ENCODE measurements around the gene AKAP11.
"Not testable (repeated sequence)": the region's sequence is repeated elsewhere in the genome, so short reads cannot be mapped to it uniquely, and the experiment has no call there.

AKAP11 gene, protein sequence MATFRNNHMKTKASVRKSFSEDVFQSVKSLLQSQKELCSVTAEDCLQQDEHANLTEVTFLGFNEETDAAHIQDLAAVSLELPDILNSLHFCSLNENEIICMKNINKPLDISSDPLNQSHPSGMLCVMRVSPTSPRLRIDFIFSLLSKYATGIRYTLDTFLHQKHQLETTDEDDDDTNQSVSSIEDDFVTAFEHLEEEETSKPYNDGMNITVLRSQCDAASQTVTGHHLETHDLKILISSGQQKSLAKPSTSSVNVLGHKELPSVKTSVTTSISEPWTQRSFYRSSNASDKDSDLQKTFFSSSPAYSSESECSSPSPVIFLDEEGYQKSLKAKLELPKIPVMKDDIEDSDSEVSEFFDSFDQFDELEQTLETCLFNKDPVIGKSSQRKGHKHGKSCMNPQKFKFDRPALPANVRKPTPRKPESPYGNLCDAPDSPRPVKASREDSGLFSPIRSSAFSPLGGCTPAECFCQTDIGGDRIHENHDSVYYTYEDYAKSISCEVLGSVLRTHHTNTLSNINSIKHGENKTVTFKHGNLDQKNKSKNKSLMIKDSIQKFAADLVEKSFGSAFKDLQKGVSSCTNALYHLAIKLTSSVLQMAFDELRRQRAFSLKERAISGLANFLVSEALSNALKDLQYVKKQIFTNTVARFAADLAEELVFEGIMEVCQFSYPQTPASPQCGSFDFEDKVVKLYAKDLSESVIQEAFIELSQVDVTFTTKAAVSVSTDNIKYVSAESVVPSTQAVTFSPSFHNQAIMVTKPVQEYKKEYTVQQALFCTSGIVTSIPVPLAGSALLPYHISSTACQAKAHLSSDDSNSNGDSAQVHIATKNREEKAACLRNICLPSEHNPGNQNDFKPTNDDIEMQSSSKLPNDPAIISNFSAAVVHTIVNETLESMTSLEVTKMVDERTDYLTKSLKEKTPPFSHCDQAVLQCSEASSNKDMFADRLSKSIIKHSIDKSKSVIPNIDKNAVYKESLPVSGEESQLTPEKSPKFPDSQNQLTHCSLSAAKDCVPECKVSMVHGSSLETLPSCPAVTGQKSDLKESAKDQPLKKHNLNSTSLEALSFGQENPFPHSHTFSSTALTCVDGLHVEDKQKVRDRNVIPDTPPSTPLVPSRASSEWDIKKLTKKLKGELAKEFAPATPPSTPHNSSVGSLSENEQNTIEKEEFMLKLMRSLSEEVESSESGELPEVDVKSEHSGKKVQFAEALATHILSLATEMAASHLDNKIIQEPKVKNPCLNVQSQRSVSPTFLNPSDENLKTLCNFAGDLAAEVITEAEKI (N-terminal part only)

GRCh38 chr13:42272115-42272803 is at the start of gene AKAP11:
AKAP11 (plus strand) TSS chr13:42272152; CDS start chr13:42286349, 14,197 bp downstream.
- FAIRE-seq, result no peak

- no peak for FAIRE-seq
These were observed 48.3 kb upstream of the AKAP11 start for GRCh38 chr13:42223681-42224080.

DNA sequence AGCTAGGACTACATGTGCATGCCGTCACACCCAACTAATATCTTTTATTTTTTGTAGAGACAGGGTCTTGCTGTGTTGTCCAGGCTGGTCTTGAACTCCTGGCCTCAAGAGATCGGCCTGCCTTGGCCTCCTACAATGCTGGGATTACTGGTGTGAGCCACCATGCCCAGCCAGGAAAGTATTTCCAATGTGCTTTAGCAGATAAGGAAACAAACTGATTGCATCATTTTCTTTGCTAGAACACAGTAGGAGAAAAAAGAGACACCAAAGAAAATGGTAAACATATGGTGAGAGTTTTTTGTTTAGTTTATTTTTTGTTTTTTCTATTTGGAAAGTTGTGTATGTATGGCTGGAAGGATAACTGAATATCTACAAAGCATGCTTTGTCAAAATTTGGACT is 46.9 kb upstream of the AKAP11 start:
- no peak for FAIRE-seq

DNA sequence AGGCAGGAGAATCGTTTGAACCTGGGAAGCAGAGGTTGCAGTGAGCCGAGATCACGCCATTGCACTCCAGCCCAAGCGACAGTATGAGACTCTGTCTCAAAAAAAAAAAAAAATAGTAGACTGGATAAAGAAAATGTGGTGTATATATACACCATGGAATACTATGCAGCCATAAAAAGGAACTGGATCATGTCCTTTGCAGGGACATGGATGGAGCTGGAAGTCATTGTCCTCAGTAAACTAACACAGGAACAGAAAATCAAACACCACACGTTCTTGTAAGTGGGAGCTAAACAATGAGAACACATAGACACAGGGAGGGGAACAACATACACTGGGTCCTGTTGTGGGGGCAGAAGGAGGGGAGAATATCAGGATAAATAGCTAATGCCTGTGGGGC is 45.2 kb upstream of the AKAP11 start:
- FAIRE-seq, result not testable (repeated sequence)

DNA sequence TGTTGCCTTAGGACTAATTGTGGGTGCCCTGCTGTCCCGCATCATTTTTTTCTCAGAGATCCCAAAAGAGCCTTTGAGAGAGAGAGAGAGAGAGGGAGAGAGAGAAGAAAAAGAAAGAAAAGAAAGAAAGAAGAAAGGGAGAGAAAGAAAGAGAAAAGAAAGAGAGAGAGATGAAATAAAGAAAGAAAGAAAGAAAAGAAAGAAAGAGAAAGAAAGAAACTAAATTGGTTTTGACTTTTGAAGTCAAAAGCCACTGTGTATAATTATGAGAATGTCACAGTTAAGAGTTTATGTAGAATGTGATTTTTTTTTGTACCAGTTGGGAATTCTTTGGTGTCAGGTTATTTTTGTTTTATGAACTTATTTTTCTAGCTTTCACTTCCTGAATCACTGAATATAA is 43.4 kb upstream of the AKAP11 start:
- FAIRE-seq, result peak; percentile 40

DNA sequence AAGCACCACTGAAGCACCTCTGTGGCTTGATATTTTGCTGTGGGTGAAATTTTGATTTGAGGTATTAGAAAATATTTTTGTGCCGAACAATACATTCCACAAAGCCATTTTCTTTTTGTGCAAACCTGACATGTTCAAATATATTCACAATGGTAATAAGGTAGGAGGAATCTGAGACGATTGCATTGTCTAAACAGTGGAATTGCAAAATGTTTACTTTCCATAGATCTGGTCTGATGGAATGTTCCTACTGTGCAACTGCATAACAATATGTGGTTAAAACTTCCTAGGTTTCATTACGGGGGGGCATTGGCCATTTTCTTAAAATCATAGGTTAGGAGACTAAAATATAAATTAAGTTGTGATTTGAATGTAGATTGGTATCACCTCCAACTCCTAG is 42.7 kb upstream of the AKAP11 start:
- FAIRE-seq, result no peak

GRCh38 chr13:42232671-42233070 is 39.3 kb upstream of the AKAP11 start:
- FAIRE-seq, result no peak

DNA sequence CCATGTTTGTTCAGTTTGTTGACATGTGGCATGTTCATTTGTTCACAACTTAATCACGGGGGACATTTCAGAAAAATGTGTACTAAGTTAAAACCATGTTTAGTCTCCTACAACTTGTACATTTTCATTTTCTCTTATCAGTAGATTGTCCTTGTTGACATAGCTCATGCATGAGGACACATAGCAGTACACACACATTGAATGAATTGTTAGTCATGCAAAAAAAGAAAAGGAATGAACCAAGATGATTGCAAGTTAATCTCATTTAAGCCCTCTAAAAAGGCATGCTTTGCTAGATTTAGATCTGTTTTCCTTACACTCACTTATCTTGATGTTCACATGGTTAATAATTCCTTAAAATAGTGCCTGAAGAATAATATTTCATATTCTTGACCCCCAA is 38.2 kb upstream of the AKAP11 start:
- no peak for FAIRE-seq

- no peak for FAIRE-seq
These were observed 32.8 kb upstream of the AKAP11 start for GRCh38 chr13:42239161-42239560.

DNA sequence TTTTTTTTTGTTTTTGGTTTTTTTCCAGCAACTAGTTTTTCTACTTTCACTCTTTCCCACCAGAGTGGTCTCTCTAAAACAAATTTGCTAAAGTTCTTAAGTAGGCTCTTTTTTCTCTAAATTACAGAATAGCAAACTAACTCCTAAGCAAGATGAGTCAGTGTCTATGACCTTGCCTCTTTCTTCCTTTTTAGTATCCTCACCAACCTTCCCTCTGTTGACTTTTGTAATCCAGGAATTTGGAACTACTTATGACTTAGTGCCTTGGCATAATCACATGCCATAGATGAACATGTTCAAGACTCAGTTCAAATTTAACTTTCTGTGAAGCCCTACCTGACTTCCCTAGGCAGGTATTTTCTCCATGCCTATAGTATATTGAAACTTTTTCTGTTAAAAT is 32.3 kb upstream of the AKAP11 start:
- FAIRE-seq, result no peak

DNA sequence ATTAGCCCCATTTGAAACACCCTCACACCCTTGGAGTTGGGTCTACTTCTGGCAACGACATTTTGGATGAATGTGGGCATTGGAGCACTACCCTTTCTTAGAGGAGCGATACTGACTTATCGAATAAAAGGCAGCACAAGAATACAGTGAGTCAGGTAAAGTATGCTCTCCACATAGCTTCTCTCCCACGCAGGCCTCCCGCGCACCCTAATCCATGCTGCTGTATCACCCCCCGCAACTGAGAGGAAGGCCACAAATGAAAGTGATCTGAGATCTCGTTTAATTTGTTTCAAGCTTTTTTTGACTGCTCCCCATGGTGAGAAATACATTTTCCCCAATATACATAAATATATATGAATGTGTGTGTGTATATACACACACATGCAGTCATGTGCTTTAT is 25.4 kb upstream of the AKAP11 start:
- FAIRE-seq, result no peak

- FAIRE-seq, result no peak
These were observed 24.1 kb upstream of the AKAP11 start for GRCh38 chr13:42247883-42248282.

DNA sequence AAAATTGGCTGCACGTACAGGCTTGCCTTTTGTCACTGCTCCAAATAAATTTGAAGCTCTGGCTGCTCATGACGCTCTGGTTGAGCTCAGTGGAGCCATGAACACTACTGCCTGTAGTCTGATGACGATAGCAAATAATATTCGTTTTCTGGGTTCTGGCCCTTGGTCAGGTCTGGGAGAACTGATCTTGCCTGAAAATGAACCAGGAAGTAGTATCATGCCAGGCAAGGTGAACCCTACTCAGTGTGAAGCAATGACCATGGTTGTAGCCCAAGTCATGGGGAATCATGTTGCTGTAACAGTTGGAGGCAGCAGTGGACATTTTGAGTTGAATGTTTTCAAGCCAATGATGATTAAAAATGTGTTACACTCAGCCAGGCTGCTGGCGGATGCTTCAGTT is 16.1 kb upstream of the AKAP11 start:
- no peak for FAIRE-seq

GRCh38 chr13:42258747-42259146 is 13.2 kb upstream of the AKAP11 start:
- no peak for FAIRE-seq

- FAIRE-seq, result no peak
These were observed 12.4 kb upstream of the AKAP11 start for GRCh38 chr13:42259515-42259914.

- no peak for FAIRE-seq
These were observed 10.9 kb upstream of the AKAP11 start for GRCh38 chr13:42260903-42261654.

DNA sequence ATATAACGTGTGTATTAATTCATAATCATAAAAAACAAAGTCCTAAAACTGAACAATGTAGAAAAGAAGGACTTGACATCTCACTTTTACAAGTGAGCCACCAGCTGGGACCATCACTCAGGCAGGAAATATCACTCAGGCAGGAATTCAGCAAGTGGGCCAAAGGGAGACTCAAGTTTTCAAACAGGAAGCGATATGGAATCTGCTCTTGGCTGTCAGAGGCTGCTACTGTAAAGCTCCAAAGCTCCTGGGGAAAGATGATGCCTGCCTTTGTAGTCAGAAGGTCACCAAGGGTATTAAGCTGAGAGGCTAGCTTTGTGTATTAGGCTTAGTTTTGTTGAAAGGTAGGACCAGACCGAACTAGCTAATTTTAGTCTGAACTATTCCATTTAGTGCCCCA is 5.5 kb upstream of the AKAP11 start:
- FAIRE-seq, result no peak

DNA sequence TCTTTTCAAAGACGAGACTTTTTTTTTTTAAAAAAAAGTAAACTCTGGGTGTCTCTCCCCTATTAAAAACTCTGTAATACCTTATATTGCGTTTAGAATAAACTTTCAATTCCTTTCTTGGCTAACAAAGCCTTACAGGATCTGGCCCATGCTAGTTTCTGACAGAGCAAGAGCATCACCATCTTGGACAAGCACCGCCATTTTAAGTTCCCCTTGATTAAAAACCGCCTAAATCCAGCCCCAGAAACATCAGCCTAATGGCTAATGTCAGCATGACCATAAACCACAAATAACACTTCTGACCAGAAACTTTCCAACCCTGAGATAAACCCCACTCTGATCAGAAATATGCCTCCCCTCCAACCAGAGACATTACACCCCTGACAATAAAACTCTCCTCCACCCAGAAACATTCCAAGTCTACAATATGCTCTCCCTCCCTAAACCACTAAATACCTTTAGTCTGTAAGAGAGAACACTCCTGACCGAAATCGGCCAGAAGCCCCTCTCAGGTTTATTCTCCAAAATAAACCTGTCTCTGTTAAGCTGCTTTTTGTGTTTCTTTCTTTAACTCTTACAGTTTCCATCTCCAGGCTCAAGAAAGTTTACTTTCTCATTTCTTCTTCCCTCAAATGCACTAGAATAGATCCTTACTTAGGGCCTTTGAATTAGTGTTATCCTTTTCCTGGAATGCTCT is 1.6 kb upstream of the AKAP11 start:
- no peak for FAIRE-seq

DNA sequence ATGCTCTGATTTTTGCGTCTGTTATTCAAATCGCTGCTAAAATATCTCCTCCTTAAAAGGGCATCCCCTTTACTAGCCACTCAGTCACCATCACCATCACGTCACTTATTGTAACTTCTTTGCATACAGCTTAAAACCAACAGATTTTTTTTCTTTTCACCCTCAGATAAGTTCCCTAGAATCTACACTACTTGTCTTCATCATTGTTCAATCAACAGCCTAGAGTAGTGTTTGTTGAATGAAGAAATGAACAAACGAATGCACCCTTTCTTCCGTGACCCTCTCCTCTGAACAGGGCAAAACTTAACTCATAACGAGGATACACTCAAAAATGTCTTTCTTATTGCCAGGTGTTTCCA is 1.1 kb upstream of the AKAP11 start:
- FAIRE-seq, result no peak

DNA sequence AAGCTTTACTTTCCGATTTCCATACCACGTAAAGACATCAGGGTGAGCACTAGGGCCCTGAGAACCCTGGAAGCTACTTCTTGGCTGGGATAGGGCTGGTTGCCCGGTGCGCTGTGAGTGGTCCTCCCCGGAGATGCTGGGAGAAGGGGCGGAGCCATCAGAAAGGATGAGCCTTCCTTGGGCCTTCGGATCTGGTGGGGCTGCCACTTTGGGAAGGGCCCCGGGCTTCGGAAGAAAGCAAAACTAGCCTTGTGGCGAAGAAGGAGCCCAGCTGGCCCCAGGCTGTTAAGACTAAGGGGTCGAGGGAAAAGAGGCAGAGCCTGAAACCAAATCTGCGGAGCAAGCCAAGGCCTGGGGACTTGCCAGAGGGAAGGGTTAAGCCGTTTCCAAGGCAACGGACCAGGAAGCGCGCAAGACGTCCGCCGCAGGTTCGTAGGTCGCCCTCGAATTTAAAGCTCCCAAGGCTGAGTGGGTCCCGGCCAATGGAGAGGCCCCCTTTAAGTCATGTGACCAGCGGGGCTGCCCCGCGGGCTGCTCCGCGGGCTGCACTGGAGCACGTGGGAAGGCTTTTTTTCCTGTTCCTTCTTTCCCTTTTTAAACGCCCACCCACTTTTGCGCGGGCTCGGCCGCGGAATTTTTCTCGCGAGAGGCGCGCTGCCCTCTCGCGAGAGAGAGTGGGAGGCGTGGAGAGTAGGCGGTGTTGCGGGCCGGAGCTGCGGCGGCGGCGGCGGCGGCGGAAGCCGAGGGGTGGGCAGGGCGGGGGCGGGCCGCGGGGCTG is 426 bp upstream of the AKAP11 start:
- peak; percentile 97 for FAIRE-seq

DNA sequence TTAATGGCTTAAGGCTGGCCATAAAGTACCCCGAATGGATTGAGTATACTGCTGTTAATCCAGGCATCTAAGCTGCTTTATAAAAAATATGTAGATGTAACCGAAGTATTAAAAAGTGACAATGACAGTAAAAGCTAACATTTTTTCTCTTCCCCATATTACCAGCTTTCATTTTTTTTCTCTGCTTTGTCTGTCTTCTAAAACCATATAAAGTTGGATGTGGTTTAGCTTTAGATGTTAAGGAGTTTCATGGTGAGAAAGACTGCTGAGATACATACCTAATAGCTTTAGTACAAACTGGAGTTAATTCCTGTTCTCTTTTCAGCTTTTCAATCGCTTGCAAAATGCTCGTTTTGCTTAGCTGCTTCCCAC is 838 bp downstream of the AKAP11 start:
- FAIRE-seq, result no peak
